A673 (cell line): ENCODE data around the gene APOA5.

Experiments used
- CTCF ChIP-seq: fragments of 300-800, 200-600 bp; sonication (generic); conservative IDR thresholded peaks from 2 replicates; pipeline ENCODE4 v1.5.1; 2017; ENCODE audit warnings: low read depth, mild to moderate bottlenecking, antibody characterized with exemption, low read length, moderate library complexity, mixed read lengths
- EZH2 ChIP-seq: fragments of 200-600 bp; sonication (generic); IDR thresholded peaks from 2 replicates; pipeline ENCODE4 v1.6.1; 2017; ENCODE audit warnings: borderline replicate concordance, low read depth, mild to moderate bottlenecking, mixed read lengths, antibody characterized with exemption, low read length; ENCODE audit not compliant: poor library complexity, severe bottlenecking

GRCh38 chr11:116812109-116812508 is 20.4 kb upstream of the APOA5 start:
- no peak for TF ChIP-seq CTCF
- no peak for TF ChIP-seq EZH2
